Measurements from ENCODE around the gene SPAG16. TPM values are rescaled to one million over a fixed set of nuclear protein-coding genes. Genes with fewer than 3 reads are reported as not detected.

Gene SPAG16
- total and polyA plus RNA-seq, 3 donors from 2014 or later: 69.7 to 111 (median 80.7) TPM

GRCh38 chr2:214365549-214365948 is 1081.3 kb downstream of the SPAG16 start:
- H3K4me3 ChIP-seq: no peak overlapping the region
- no peaks in the 10 kb centered on the region for H3K9me3 ChIP-seq
- H3K27me3 ChIP-seq: no peaks in the 10 kb centered on the region
- intact Hi-C loops (cut with DNase I; ENCODE audit: low total_unique reads): no loop called here
- H3K27ac ChIP-seq: no peak overlapping the region
- no peaks in the 10 kb centered on the region for H3K4me1 ChIP-seq
- TF ChIP-seq POLR2A (IDR thresholded peaks at IDR 0.05): no peak
- TF ChIP-seq CTCF (IDR thresholded peaks at IDR 0.05): no peak
- no peak for DNase-seq
- 82 to 88% methylated on average over 1 of the region's 1 CpG for WGBS, 2 donors
- H3K36me3 ChIP-seq (ENCODE audit: low read depth, missing control alignments): no peaks in the 10 kb centered on the region

GRCh38 chr2:214367171-214367570 is 1082.9 kb downstream of the SPAG16 start:
- H3K36me3 ChIP-seq (ENCODE audit: low read depth, missing control alignments): no peaks in the 10 kb centered on the region
- whole genome bisulfite sequencing, 2 donors: 48 to 54% methylated on average over 3 of the region's 3 CpGs
- H3K27me3 ChIP-seq: no peaks in the 10 kb centered on the region
- H3K9me3 ChIP-seq: no peaks in the 10 kb centered on the region
- no peak overlapping the region for H3K27ac ChIP-seq
- intact Hi-C loops (cut with DNase I; ENCODE audit: low total_unique reads): no loop called here
- no peaks in the 10 kb centered on the region for H3K4me1 ChIP-seq
- no peak overlapping the region for H3K4me3 ChIP-seq
- no peak for TF ChIP-seq CTCF (IDR thresholded peaks at IDR 0.05)
- no peak for TF ChIP-seq POLR2A (IDR thresholded peaks at IDR 0.05)
- no peak for DNase-seq

- Histone ChIP-seq H3K27me3 (no peaks in the 10 kb centered on the region), H3K36me3 (ENCODE audit: low read depth, missing control alignments) (no peaks in the 10 kb centered on the region), H3K4me1 (no peaks in the 10 kb centered on the region), H3K9me3 (no peaks in the 10 kb centered on the region), H3K4me3 (no peak overlapping the region), H3K27ac (no peak overlapping the region)
- no peak for DNase-seq
- intact Hi-C loops (cut with DNase I; ENCODE audit: low total_unique reads): no loop called here
- TF ChIP-seq CTCF (IDR thresholded peaks at IDR 0.05) (no peak), POLR2A (IDR thresholded peaks at IDR 0.05) (no peak)
- WGBS, 2 donors: 85 to 90% methylated on average over 7 of the region's 7 CpGs
Measured at GRCh38 chr2:214376618-214377285, 1092.5 kb downstream of the SPAG16 start.

- no peak for TF ChIP-seq POLR2A (IDR thresholded peaks at IDR 0.05)
- no peak for TF ChIP-seq CTCF (IDR thresholded peaks at IDR 0.05)
- intact Hi-C loops (cut with DNase I; ENCODE audit: low total_unique reads): no loop called here
- H3K36me3 ChIP-seq (ENCODE audit: low read depth, missing control alignments): no peaks in the 10 kb centered on the region
- no peaks in the 10 kb centered on the region for H3K9me3 ChIP-seq
- DNase-seq: no peak
- no peaks in the 10 kb centered on the region for H3K27me3 ChIP-seq
- H3K27ac ChIP-seq: no peak overlapping the region
- no peak overlapping the region for H3K4me3 ChIP-seq
- WGBS, 2 donors: 97 to 99% methylated on average over 5 of the region's 5 CpGs
- H3K4me1 ChIP-seq: no peaks in the 10 kb centered on the region
Measured at GRCh38 chr2:214377286-214377624, 1093.0 kb downstream of the SPAG16 start.

GRCh38 chr2:214378455-214379103 is 1094.3 kb downstream of the SPAG16 start:
- intact Hi-C loops (cut with DNase I; ENCODE audit: low total_unique reads): no loop called here
- WGBS, 2 donors: 55 to 77% methylated on average over 3 of the region's 3 CpGs
- no peak overlapping the region for H3K4me3 ChIP-seq
- H3K36me3 ChIP-seq (ENCODE audit: low read depth, missing control alignments): no peaks in the 10 kb centered on the region
- no peak for DNase-seq
- no peaks in the 10 kb centered on the region for H3K27me3 ChIP-seq
- no peaks in the 10 kb centered on the region for H3K4me1 ChIP-seq
- no peak overlapping the region for H3K27ac ChIP-seq
- no peak for TF ChIP-seq POLR2A (IDR thresholded peaks at IDR 0.05)
- TF ChIP-seq CTCF (IDR thresholded peaks at IDR 0.05): no peak
- no peaks in the 10 kb centered on the region for H3K9me3 ChIP-seq

Data from testis (tissue), 3 donors.